Keratinocyte (primary cell): Measurements from ENCODE around the gene KCNMA1. TPM values are rescaled to one million over a fixed set of nuclear protein-coding genes. Genes with fewer than 3 reads are reported as not detected.

Experiments
- DNase-seq: peaks from one replicate; pipeline ENCODE4 v3.0.0-alpha.2; 2011; ENCODE audit warnings: low read depth, missing footprints, low spot score
- FAIRE-seq: peaks from 2 replicates; lab custom pipeline; 2011; peaks lifted over from hg19 to GRCh38; lab: Jason Lieb, UNC
- H2AFZ ChIP-seq: 2 replicates; pipeline ENCODE4 v1.6.0; 2012; ENCODE audit warnings: low read length, control low read depth, inconsistent platforms; ENCODE audit not compliant: control insufficient read depth
- H3K27ac ChIP-seq: 2 replicates; pipeline ENCODE4 v1.5.1; 2011; ENCODE audit warnings: low read length; ENCODE audit not compliant: control insufficient read depth, insufficient read depth
- H3K27me3 ChIP-seq: 3 replicates; pipeline ENCODE4 v1.6.0; 2011; ENCODE audit warnings: low read length; ENCODE audit not compliant: control insufficient read depth, insufficient read depth; ENCODE audit errors: extremely low read depth
- H3K36me3 ChIP-seq, 2 experiments: 2 replicates in 1 of 2; 3 replicates in 1 of 2; pipeline ENCODE4 v1.5.1; 2011; ENCODE audit warnings: low read length in 2 of 2, mild to moderate bottlenecking in 1 of 2; ENCODE audit not compliant: control insufficient read depth in 2 of 2, insufficient read depth in 2 of 2; ENCODE audit errors: extremely low read depth in 1 of 2
- H3K4me1 ChIP-seq: 3 replicates; pipeline ENCODE4 v1.5.1; 2011; ENCODE audit warnings: low read length; ENCODE audit not compliant: control insufficient read depth, insufficient read depth; ENCODE audit errors: extremely low read depth
- H3K4me2 ChIP-seq: 3 replicates; pipeline ENCODE4 v1.6.0; 2011; ENCODE audit warnings: low read depth, low read length; ENCODE audit not compliant: control insufficient read depth, insufficient read depth; ENCODE audit errors: extremely low read depth
- H3K4me3 ChIP-seq, 3 experiments: fragments of 200-600 bp in 1 of 3; sonication (generic) in 1 of 3; 2 replicates in 2 of 3; 3 replicates in 1 of 3; pipeline ENCODE4 v1.5.1; 2011 to 2016; ENCODE audit warnings: low read length in 3 of 3, mild to moderate bottlenecking in 3 of 3, control low read depth in 2 of 3, inconsistent platforms in 1 of 3, low read depth in 1 of 3, mixed read lengths in 1 of 3, mixed run types in 1 of 3, moderate library complexity in 1 of 3; ENCODE audit not compliant: control insufficient read depth in 2 of 3, insufficient read depth in 2 of 3; ENCODE audit errors: extremely low read depth in 1 of 3
- H3K79me2 ChIP-seq: 2 replicates; pipeline ENCODE4 v1.6.0; 2012; ENCODE audit warnings: low read length; ENCODE audit not compliant: control insufficient read depth, insufficient read depth
- H3K9ac ChIP-seq: 3 replicates; pipeline ENCODE4 v1.6.0; 2011; ENCODE audit warnings: low read length; ENCODE audit not compliant: control insufficient read depth, insufficient read depth; ENCODE audit errors: extremely low read depth
- H3K9me1 ChIP-seq: 3 replicates; pipeline ENCODE4 v1.6.0; 2011; ENCODE audit warnings: low read length; ENCODE audit not compliant: control insufficient read depth, insufficient read depth; ENCODE audit errors: extremely low read depth
- H3K9me3 ChIP-seq: 2 replicates; pipeline ENCODE4 v1.5.1; 2012; ENCODE audit warnings: low read depth, low read length; ENCODE audit not compliant: control insufficient read depth
- H4K20me1 ChIP-seq: 3 replicates; pipeline ENCODE4 v1.6.0; 2011; ENCODE audit warnings: low read length; ENCODE audit not compliant: control insufficient read depth, insufficient read depth; ENCODE audit errors: extremely low read depth
- EZH2 ChIP-seq: IDR thresholded peaks from one replicate; pipeline ENCODE4 v1.6.1; 2012; ENCODE audit warnings: inconsistent platforms, mild to moderate bottlenecking, low read length, moderate library complexity
- dilution Hi-C: fragments of 300-500 bp; cut with MboI; formaldehyde crosslinking; loops from one replicate; pipeline ENCODE4 v1.7.0; 2020; ENCODE audit warnings: low sequenced_read_pairs; ENCODE audit not compliant: extremely low pct_ligation_motif_present
- polyA plus RNA-seq, 5 experiments: library from polyadenylated mRNA; depleted of rRNA in 3 of 5; stranded (reverse) in 3 of 5; stranded (forward) in 1 of 5; unstranded in 1 of 5; fragments of >200 nt; gene quantifications; 1 replicate in 1 of 5; 2 replicates in 3 of 5; 3 replicates in 1 of 5; pipeline versions ENCODE4 v1.2.1 to v1.2.3, GENCODE V29; 2011 to 2012; ENCODE audit warnings: missing spikeins in 2 of 5, low read depth in 1 of 5, low replicate concordance in 1 of 5
- TF ChIP-seq, protein P1 (sequence below), 3 experiments: IDR thresholded peaks in 1 of 3; conservative IDR thresholded peaks in 1 of 3; optimal IDR thresholded peaks in 1 of 3; 2 replicates in 2 of 3; 3 replicates in 1 of 3; pipeline versions ENCODE3 to v1.5.1; 2011; ENCODE audit warnings: low read length in 3 of 3, mild to moderate bottlenecking in 3 of 3, moderate library complexity in 2 of 3, control low read depth in 1 of 3, inconsistent platforms in 1 of 3; ENCODE audit not compliant: insufficient read depth in 2 of 3; ENCODE audit errors: extremely low read depth in 1 of 3

Gene KCNMA1
- polyA plus RNA-seq, 1 donor (not counting 4 experiments of a cell fraction or from before 2014, with no cell fraction given) = 6.3 TPM

DNA sequence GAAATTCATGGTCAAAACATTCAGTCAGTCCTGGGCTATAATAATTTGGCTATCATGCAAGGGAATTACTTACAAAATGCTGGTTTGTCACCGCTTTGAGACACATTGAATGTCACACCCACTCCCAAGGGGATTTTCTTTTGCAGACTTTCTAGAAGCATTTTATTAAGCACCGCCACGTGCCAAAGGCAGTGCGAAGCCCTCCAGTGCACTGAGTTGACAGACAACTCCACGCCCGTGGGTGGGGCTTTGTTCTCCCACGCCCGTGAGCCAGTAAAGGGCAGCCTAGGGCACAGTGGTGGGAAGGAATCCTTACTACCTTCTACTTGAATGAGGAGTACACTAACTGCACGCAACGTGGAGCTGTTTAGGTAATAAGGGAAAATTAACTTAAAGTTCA is 515.8 kb downstream of the KCNMA1 start:
- FAIRE-seq (no peak), DNase-seq (no peak)
- TF ChIP-seq EZH2 = no peak
- TF ChIP-seq, protein P1, sequence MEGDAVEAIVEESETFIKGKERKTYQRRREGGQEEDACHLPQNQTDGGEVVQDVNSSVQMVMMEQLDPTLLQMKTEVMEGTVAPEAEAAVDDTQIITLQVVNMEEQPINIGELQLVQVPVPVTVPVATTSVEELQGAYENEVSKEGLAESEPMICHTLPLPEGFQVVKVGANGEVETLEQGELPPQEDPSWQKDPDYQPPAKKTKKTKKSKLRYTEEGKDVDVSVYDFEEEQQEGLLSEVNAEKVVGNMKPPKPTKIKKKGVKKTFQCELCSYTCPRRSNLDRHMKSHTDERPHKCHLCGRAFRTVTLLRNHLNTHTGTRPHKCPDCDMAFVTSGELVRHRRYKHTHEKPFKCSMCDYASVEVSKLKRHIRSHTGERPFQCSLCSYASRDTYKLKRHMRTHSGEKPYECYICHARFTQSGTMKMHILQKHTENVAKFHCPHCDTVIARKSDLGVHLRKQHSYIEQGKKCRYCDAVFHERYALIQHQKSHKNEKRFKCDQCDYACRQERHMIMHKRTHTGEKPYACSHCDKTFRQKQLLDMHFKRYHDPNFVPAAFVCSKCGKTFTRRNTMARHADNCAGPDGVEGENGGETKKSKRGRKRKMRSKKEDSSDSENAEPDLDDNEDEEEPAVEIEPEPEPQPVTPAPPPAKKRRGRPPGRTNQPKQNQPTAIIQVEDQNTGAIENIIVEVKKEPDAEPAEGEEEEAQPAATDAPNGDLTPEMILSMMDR (optimal IDR thresholded peaks at IDR 0.05 in 1 of 3, IDR thresholded peaks at IDR 0.05 in 1 of 3, conservative IDR thresholded peaks at IDR 0.05 in 1 of 3; ENCODE audit: extremely low read depth in 1 of 3, insufficient read depth in 2 of 3, low read length in 3 of 3) = no peak
- dilution Hi-C loops = no loop called here
- H3K4me2 ChIP-seq = no peak overlapping the region
- no peaks in the 10 kb centered on the region for H3K9me1 ChIP-seq
- H3K4me3 ChIP-seq = no peak overlapping the region
- no peaks in the 10 kb centered on the region for H3K79me2 ChIP-seq
- H3K9me3 ChIP-seq = no peaks in the 10 kb centered on the region
- H4K20me1 ChIP-seq = no peaks in the 10 kb centered on the region
- no peak overlapping the region for H3K9ac ChIP-seq
- no peaks in the 10 kb centered on the region for H3K36me3 ChIP-seq
- H3K27me3 ChIP-seq = no peaks in the 10 kb centered on the region
- peaks cover 4% of the 10 kb centered on the region for H3K4me1 ChIP-seq
- H3K27ac ChIP-seq = no peak overlapping the region
- H2AFZ ChIP-seq = no peak overlapping the region

DNA sequence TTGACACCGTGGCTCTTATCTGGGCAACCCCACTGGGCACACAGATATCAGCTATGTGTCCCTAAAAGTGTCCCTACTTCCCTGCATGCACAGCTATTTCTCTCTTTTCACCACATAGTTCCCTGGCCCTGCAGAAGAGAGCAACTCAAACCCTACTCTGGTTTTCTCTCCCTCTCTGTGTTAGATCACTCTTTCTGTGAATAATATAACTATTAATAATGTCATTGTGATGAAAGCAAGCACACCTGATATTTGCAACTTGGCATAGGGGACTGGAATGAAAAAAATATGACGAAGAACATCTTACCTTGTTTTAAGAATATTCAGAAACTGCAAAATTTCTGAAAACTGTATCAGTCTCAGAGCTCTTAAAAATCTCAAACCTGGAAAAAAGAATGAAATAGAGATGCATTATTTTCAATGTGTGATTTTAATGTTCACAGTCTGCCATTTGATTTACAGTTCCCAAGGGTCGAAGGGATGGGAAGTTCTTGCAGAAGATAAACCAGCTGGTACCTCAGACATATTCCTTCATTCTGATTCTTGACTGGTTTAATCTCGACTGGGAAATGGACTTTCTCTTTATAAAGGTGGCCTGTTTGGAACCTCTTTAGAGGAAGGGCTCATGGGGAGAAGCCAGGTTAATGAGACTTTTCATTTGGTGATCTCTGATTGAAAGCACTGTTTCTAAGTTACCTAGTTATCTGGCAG is 516.8 kb downstream of the KCNMA1 start:
- Histone ChIP-seq H3K4me2 (no peak overlapping the region), H3K9me1 (no peaks in the 10 kb centered on the region), H3K27ac (no peak overlapping the region), H3K9ac (no peak overlapping the region), H3K9me3 (no peaks in the 10 kb centered on the region), H3K79me2 (no peaks in the 10 kb centered on the region), H3K27me3 (no peaks in the 10 kb centered on the region), H4K20me1 (no peaks in the 10 kb centered on the region), H3K36me3 (no peaks in the 10 kb centered on the region), H3K4me3 (no peak overlapping the region), H3K4me1 (peaks cover 4% of the 10 kb centered on the region), H2AFZ (no peak overlapping the region)
- no peak for FAIRE-seq
- DNase-seq = no peak
- TF ChIP-seq, protein P1 (optimal IDR thresholded peaks at IDR 0.05 in 1 of 3, IDR thresholded peaks at IDR 0.05 in 1 of 3, conservative IDR thresholded peaks at IDR 0.05 in 1 of 3; ENCODE audit: extremely low read depth in 1 of 3, insufficient read depth in 2 of 3, low read length in 3 of 3) = no peak
- TF ChIP-seq EZH2 = no peak
- dilution Hi-C loops = no loop called here
